NCI-H187 (cell line): ENCODE results near the gene KRTAP10-2.
"Not testable (repeated sequence)": the region's sequence is repeated elsewhere in the genome, so short reads cannot be mapped to it uniquely, and the experiment has no call there.

Experiments
- DNase-seq, 2 experiments: peaks; one replicate each; lab custom pipeline; 2025; lab: John Stamatoyannopoulos, UW

Gene KRTAP10-2

DNA sequence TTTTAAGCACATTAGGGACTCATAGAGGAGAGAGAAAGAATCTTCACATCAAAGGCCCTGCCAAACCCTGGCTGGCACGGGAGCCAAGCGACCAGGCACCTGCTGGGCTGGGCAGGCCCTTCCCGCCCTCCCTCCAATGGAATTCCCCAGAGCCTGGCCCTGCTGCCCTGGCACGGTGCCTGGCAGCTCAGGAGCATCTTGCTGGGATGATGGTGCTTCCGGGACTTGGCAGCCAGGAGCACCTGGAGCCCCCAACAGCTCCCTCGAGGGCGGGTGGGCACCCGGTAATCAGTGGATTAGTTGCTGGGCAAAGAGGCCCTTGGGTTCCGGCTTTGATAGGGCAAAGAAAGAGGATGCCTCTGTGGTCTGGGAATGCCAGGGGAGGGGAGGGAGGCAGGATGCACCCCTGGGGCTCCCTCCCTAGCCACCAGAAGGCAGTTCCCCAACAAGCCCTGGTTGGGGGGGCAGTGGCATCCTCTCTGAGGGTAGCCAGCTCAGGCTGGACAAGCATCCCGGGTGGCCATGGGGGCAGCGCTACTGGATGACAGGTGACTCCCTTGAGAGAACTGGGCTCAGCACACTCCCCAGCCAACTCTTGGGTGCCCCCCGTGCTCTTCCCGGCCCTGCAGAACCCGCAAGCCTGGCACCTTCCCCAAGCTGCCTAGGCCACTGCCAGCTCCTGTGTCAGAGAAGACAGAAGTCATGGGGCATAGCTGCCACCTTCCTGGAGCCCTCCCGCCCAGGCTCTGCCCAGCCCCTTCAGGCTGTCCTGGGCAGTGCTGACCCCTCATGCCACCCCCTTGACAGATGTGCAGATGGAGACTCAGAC is 37.7 kb downstream of the KRTAP10-2 start:
- DNase-seq: no peak

DNA sequence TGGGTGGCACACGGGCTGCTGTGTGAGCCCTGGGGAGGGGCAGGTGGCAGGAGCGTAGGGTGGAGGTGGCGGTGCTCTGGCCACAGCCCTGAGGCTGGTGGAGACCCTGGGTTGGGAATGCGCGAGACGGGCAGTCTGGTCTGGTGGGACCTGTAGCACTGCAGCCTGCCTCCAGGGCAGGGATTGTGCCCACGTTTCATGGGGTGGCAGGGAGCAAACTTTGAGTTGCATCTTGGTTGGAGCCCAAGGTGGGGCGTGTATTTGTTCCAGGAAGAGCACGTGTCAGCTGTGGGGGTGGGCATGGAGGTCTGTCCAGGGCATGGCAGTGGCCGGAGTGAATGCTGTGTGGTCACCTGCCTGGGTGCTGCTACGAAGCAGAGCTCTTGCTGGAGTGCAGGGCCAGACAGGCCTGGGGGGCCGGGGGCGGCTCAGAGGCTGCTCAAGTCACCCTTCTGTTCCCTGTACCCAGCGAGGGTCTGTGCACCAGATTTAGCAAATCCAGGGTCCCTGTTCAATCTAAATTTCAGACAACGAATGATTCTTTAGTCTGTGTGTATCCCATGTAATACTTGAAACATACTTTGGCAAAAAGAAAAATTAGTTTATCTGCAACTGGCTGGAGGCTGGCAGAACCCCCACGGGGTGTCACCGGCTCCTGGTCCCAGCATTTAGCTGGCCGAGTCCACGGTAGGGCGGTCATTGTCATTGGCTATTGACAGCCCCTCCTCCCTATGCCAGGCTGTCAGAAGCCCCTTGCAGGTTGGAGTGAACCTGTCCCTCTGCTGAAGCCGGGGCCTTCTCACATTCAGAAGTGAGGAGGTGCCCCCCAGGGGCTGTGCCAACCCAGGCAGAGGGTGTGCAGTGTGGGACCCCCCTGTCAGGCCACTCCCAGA is 38.6 kb downstream of the KRTAP10-2 start:
- DNase-seq: no peak

DNA sequence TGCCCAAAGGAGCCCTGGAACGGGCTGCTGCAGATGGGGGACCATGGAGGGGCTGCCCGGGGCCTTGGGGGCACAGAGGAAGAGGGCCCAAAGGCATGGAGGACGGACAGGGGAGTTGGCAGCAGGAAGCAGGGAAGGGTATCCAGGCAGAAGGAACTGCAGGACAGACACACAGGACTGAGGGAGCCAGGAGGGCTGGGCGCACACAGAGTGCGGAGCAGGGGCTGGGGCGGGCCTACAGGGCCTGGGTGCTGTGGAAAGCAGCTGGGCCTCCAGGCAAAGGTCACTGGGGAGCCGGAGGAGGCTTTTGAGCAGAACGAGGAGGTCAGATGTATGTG is 39.4 kb downstream of the KRTAP10-2 start:
- DNase-seq: no peak

- no peak for DNase-seq
These were observed 39.9 kb downstream of the KRTAP10-2 start for GRCh38 chr21:44511219-44511937.

DNA sequence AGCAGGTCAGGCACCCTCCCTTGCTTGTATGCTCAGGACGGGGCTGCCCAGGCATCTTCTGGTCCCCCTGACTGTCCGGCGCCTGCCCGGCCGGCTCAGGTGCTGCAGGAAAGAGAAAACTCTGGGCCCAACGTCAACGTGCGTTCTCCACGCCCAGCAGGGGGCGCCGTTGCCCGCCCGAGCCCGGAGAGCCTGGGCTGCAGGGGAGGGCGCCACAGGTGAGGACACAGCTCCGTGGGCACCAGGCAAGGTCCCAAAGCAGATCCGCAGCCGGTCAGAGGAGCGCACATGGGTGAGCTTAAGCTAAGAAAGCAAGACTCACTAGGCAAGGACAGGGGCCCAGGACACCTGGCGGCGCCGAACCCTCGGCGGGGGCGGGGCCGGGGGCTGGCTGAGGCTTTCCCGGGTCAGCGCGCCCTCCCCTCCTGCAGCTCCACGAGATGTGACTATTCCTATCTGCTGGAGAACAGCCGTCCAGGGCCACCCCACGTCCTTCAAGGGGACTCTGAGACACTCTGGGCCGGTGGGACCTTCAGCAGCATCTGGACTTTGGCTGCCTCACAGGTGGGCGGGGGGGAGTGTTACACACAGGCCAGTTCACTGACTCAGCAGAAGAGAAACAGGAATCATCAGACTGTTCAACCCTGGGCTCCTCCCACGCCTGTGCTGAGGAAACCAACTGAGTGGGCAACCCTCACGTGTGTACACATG is 40.6 kb downstream of the KRTAP10-2 start:
- peak; percentile 42 to 87 for DNase-seq

GRCh38 chr21:44510109-44510507 is 41.2 kb downstream of the KRTAP10-2 start:
- no peak for DNase-seq

DNA sequence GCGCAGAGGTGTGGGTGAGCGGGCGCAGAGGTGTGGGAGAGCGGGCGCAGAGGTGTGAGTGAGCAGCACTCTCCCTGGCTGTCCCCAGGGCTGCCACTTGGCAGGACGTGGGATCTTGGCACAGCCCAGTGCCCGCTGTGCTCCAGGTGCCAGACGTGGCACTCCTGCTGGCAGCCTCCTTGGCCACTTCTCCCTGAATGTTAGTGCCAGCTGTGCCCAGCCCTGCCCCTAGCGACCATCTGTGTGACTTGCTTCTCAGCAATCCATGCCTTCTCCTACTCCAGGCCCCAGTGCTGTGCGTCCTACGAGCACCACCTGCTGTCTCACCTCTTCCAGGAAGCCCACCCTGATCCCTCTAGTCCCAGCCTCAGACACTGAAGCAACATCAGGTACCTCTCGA is 41.8 kb downstream of the KRTAP10-2 start:
- no peak for DNase-seq

- no peak for DNase-seq
These were observed 42.4 kb downstream of the KRTAP10-2 start for GRCh38 chr21:44508711-44509445.

- DNase-seq: no peak
These were observed 42.9 kb downstream of the KRTAP10-2 start for GRCh38 chr21:44508426-44508710.

GRCh38 chr21:44507673-44508425 is 43.5 kb downstream of the KRTAP10-2 start:
- DNase-seq: no peak

GRCh38 chr21:44506279-44507255 is 44.7 kb downstream of the KRTAP10-2 start:
- no peak for DNase-seq

- no peak for DNase-seq
These were observed 45.5 kb downstream of the KRTAP10-2 start for GRCh38 chr21:44505673-44506278.

DNA sequence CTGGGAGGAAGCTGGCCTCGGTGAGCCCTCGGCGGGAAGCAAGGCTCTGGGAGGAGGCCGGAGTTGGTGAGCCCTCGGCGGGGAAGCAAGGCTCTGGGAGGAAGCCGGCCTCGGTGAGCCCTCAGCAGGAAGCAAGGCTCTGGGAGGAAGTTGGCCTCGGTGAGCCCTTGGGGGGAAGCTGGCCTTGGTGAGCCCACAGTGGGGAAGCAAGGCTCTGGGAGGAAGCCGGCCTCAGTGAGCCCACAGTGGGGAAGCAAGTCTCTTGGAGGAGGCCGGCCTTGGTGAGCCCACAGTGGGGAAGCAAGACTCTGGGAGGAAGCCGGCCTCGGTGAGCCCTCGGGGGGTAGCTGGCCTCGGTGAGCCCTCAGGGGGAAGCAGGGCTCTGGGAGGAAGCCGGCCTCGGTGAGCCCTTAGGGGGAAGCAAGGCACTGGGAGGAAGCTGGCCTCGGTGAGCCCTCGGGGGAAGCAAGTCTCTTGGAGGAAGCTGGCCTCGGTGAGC is 47.4 kb downstream of the KRTAP10-2 start:
- DNase-seq: no peak

DNA sequence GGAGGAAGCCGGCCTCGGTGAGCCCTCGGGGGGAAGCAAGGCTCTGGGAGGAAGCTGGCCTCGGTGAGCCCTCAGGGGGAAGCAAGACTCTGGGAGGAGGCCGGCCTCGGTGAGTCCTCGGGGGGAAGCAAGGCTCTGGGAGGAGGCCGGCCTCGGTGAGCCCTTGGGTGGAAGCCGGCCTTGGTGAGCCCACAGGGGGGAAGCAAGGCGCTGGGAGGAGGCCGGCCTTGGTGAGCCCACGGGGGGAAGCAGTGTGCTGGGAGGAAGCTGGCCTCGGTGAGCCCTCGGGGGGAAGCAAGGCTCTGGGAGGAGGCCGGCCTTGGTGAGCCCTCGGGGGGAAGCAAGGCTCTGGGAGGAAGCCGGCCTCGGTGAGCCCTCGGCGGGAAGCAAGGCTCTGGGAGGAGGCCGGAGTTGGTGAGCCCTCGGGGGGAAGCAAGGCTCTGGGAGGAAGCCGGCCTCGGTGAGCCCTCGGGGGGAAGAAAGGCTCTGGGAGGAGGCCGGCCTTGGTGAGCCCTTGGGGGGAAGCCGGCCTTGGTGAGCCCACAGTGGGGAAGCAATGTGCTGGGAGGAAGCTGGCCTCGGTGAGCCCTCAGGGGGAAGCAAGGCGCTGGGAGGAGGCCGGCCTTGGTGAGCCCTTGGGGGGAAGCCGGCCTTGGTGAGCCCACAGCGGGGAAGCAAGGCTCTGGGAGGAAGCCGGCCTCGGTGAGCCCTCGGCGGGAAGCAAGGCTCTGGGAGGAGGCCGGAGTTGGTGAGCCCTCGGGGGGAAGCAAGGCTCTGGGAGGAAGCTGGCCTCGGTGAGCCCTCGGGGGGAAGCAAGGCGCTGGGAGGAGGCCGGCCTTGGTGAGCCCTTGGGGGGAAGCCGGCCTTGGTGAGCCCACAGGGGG is 48.1 kb downstream of the KRTAP10-2 start:
- not testable (repeated sequence) for DNase-seq

GRCh38 chr21:44502171-44502958 is 48.9 kb downstream of the KRTAP10-2 start:
- no peak for DNase-seq
